Measurements from ENCODE around the gene CDT1.

CDT1 gene

DNA sequence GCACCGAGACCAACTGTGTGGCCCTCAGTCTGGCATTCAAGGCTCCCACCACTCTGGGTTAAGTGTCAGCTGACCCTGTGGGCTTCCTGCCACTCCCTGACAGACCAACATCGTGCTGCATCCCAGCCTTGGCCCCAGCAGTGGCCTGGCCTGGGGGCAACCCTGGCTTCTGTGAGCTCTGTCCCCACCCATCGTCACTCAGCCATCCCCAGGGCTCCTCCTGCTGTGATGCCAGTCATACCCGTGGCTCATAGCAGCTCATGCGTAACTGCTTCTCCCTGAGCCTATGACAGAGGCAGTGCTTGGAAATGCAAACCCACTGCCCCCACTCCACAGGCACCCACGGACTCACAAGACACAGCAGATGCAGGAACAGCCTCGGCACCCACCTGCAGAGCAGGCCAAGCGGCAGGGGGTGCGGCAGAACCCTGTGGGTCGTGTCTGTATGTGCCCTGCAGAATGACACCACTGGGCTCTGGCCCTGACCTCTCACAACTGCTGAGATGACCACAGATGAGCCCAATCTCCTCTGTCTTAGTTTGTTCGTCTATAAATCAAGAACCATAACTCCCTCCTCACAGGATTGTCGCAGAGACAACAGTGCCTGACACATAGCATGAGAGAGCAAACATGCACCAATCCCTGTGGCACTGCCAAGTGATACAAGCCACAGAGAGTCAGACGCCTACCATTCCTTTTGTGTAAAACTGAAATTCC is 45.2 kb upstream of the CDT1 start:
- DNase-seq (ENCODE audit: low spot score) (no peak), ATAC-seq (ENCODE audit: low read depth) (no peak)
- H3K4me3 ChIP-seq (ENCODE audit: severe bottlenecking) = no peak overlapping the region
- H3K9me3 ChIP-seq (ENCODE audit: severe bottlenecking) = no peaks in the 10 kb centered on the region
- TF ChIP-seq, protein P1, sequence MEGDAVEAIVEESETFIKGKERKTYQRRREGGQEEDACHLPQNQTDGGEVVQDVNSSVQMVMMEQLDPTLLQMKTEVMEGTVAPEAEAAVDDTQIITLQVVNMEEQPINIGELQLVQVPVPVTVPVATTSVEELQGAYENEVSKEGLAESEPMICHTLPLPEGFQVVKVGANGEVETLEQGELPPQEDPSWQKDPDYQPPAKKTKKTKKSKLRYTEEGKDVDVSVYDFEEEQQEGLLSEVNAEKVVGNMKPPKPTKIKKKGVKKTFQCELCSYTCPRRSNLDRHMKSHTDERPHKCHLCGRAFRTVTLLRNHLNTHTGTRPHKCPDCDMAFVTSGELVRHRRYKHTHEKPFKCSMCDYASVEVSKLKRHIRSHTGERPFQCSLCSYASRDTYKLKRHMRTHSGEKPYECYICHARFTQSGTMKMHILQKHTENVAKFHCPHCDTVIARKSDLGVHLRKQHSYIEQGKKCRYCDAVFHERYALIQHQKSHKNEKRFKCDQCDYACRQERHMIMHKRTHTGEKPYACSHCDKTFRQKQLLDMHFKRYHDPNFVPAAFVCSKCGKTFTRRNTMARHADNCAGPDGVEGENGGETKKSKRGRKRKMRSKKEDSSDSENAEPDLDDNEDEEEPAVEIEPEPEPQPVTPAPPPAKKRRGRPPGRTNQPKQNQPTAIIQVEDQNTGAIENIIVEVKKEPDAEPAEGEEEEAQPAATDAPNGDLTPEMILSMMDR (IDR thresholded peaks at IDR 0.05; ENCODE audit: poor library complexity, severe bottlenecking) = no peak
- H3K4me1 ChIP-seq (ENCODE audit: insufficient read depth, poor library complexity, severe bottlenecking) = peaks cover 9% of the 10 kb centered on the region
- no peaks in the 10 kb centered on the region for H3K27me3 ChIP-seq (ENCODE audit: insufficient read depth, poor library complexity, severe bottlenecking)
- peaks cover 16% of the 10 kb centered on the region for H3K36me3 ChIP-seq (ENCODE audit: low read depth)
- no peak overlapping the region for H3K27ac ChIP-seq (ENCODE audit: poor library complexity, severe bottlenecking)

DNA sequence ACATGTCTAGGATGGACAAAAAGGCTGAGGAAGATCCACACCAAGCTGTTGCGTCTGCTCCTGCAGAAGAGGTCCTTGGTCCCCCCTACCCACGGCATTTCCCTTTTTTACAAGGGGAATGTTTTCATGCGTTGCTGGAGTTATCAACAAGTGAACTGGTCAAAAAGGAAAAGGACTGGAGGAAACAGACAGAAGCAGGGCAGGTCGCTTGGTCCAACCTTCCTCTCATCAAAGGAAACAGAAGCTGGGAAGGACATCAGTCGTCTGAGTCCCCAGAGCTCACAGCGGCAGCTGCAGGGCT is 44.7 kb upstream of the CDT1 start:
- ATAC-seq (ENCODE audit: low read depth) = no peak
- H3K36me3 ChIP-seq (ENCODE audit: low read depth) = peaks cover 13% of the 10 kb centered on the region
- H3K4me3 ChIP-seq (ENCODE audit: severe bottlenecking) = no peak overlapping the region
- H3K27ac ChIP-seq (ENCODE audit: poor library complexity, severe bottlenecking) = no peak overlapping the region
- no peak for DNase-seq (ENCODE audit: low spot score)
- TF ChIP-seq, protein P1 (IDR thresholded peaks at IDR 0.05; ENCODE audit: poor library complexity, severe bottlenecking) = no peak
- H3K9me3 ChIP-seq (ENCODE audit: severe bottlenecking) = no peaks in the 10 kb centered on the region
- H3K27me3 ChIP-seq (ENCODE audit: insufficient read depth, poor library complexity, severe bottlenecking) = no peaks in the 10 kb centered on the region
- H3K4me1 ChIP-seq (ENCODE audit: insufficient read depth, poor library complexity, severe bottlenecking) = peaks cover 9% of the 10 kb centered on the region

DNA sequence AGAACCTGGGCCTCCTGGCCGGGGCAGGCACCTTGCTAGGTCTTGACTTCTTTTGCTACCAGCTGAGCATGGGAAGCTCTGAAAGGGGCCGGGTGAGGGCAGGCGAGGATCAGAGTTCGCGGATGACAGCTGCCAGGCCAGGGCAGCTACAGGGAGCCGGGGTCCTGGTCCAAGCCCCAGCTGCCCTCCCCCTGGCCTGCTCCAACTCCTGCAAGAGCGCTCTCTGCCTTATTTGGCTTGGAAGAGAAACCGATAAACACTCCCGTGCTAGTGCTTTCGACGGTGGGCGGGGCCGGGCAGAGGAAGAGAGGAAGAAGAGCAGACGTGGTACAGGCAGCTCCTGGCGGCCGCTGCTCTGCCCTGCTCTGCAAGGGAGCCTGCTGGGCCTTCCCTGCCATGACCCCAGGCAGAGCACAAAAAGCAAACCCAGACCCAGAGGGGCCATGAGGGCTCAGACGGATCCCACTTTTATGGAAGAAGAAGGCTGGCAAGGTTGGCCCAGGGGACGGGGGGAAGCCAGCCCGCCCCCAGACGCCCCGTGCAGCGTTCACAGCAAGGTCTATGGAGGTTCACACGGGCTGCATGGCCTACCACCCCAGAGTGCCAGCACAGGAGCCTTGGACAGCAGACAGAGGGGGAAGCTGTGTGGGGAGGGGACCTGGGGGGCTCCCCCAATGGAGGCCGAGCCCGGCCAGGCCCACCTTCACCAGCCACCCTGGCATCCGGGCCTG is 44.2 kb upstream of the CDT1 start:
- Histone ChIP-seq H3K4me1 (ENCODE audit: insufficient read depth, poor library complexity, severe bottlenecking) (peaks cover 9% of the 10 kb centered on the region), H3K36me3 (ENCODE audit: low read depth) (peaks cover 13% of the 10 kb centered on the region), H3K27ac (ENCODE audit: poor library complexity, severe bottlenecking) (no peak overlapping the region), H3K9me3 (ENCODE audit: severe bottlenecking) (no peaks in the 10 kb centered on the region), H3K4me3 (ENCODE audit: severe bottlenecking) (no peak overlapping the region), H3K27me3 (ENCODE audit: insufficient read depth, poor library complexity, severe bottlenecking) (no peaks in the 10 kb centered on the region)
- no peak for DNase-seq (ENCODE audit: low spot score)
- no peak for ATAC-seq (ENCODE audit: low read depth)
- TF ChIP-seq, protein P1 (IDR thresholded peaks at IDR 0.05; ENCODE audit: poor library complexity, severe bottlenecking) = no peak

DNA sequence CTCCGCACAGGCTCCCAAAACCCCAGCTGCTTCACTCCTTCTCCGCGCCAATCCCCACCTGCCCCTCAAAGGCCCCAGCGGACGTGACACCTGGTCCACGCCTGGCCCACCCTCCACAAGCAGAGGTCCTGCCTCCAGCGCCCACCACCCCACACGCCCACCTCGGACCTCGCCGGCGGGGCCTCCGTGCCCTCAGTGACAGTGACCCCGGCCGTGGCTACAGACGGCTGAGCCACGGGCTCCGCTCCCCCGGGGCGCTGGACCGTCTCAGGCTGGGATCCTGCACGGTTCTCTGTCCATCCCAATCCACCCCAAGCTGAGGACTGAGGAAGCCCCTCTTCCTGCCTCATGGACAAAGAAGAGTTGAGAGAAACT is 43.6 kb upstream of the CDT1 start:
- H3K4me3 ChIP-seq (ENCODE audit: severe bottlenecking) = no peak overlapping the region

More for the DNA sequence above, 43.6 kb upstream of the CDT1 start:
- H3K36me3 ChIP-seq (ENCODE audit: low read depth) = peaks cover 12% of the 10 kb centered on the region
- no peak overlapping the region for H3K27ac ChIP-seq (ENCODE audit: poor library complexity, severe bottlenecking)
- TF ChIP-seq, protein P1 (IDR thresholded peaks at IDR 0.05; ENCODE audit: poor library complexity, severe bottlenecking) = no peak
- no peaks in the 10 kb centered on the region for H3K9me3 ChIP-seq (ENCODE audit: severe bottlenecking)
- H3K4me1 ChIP-seq (ENCODE audit: insufficient read depth, poor library complexity, severe bottlenecking) = peaks cover 11% of the 10 kb centered on the region
- ATAC-seq (ENCODE audit: low read depth) (no peak), DNase-seq (ENCODE audit: low spot score) (no peak)
- H3K27me3 ChIP-seq (ENCODE audit: insufficient read depth, poor library complexity, severe bottlenecking) = no peaks in the 10 kb centered on the region

All from RWPE2 (cell line).